Endothelial cell of umbilical vein (primary cell): ENCODE results near the gene LSM6. TPM values are rescaled to one million over a fixed set of nuclear protein-coding genes. Genes with fewer than 3 reads are reported as not detected.

ENCODE experiments used
- polyA plus RNA-seq, 4 experiments: library from polyadenylated mRNA; depleted of rRNA in 3 of 4; stranded (reverse) in 3 of 4; unstranded in 1 of 4; fragments of >200 nt; gene quantifications; 2 replicates each; pipeline versions ENCODE4 v1.2.1 to v1.2.3, GENCODE V29; 2011 to 2012; ENCODE audit warnings: missing spikeins in 1 of 4
- total RNA-seq: library from RNA; stranded (reverse); gene quantifications from 2 replicates; pipeline ENCODE4 v1.2.3, GENCODE V29; 2021

The LSM6 gene
- total and polyA plus RNA-seq, 2 donors (not counting 3 experiments of a cell fraction or from before 2014, with no cell fraction given): 20.3 to 43.1 TPM

Other genes starting within 250 kb of the LSM6 start
- gene ZNF827, start 236.9 kb upstream of the LSM6 start, total RNA-seq: 16.9 and 22.1 TPM in 2 replicates
- 18.5 and 23.7 TPM in 2 replicates for gene ZNF827, start 236.9 kb upstream of the LSM6 start, polyA plus RNA-seq
- not detected in 2 replicates for gene REELD1, start 38.8 kb downstream of the LSM6 start, total RNA-seq
- gene REELD1, start 38.8 kb downstream of the LSM6 start, polyA plus RNA-seq: not detected in 2 replicates